AG04449 (cell line): ENCODE measurements around the gene CLBA1.

ENCODE experiments used
- CTCF ChIA-PET: fragments of 350-600 bp; formaldehyde crosslinking; extraction: SDS; loops from one replicate; lab custom pipeline; 2021; ENCODE audit warnings: antibody characterized with exemption; lab: Yijun Ruan, JAX
- POLR2A ChIA-PET: fragments of 400-600, 350-600 bp; formaldehyde crosslinking; extraction: SDS; loops from one replicate; lab custom pipeline; 2020; ENCODE audit warnings: antibody characterized with exemption, inconsistent platforms; lab: Yijun Ruan, JAX
- DNase-seq: peaks from one replicate; pipeline ENCODE4 v3.0.0-alpha.2; 2010; ENCODE audit warnings: low read depth, low spot score
- H3K4me3 ChIP-seq: 2 replicates; pipeline ENCODE4 v1.5.1; 2011; ENCODE audit warnings: low read depth, mild to moderate bottlenecking, control low read depth, low read length
- CTCF ChIP-seq: IDR thresholded peaks from one replicate; pipeline ENCODE4 v1.5.1; 2011; ENCODE audit warnings: mild to moderate bottlenecking, moderate library complexity, low read length, control low read depth, inconsistent platforms; ENCODE audit not compliant: insufficient read depth; ENCODE audit errors: missing control alignments

The CLBA1 gene

GRCh38 chr14:104956290-104956890, 29.2 kb upstream of the CLBA1 start:
- no peak for DNase-seq
- no peak for TF ChIP-seq CTCF
- ChIA-PET POLR2A (no interaction called here), CTCF (interaction anchor here (1.3 kb wide), 1 partner anchor 60 kb away, joined by 5 read pairs; no protein-coding TSS in a partner anchor)
- no peak overlapping the region for H3K4me3 ChIP-seq

GRCh38 chr14:104957146-104958113, 28.2 kb upstream of the CLBA1 start:
- H3K4me3 ChIP-seq, result no peak overlapping the region
- ChIA-PET CTCF (interaction anchor here (0.5 to 0.7 kb wide), 3 partner anchors 23 to 95 kb away, joined by 3 to 4 read pairs (median 3); no protein-coding TSS in a partner anchor), POLR2A (no interaction called here)
- no peak for TF ChIP-seq CTCF
- no peak for DNase-seq

GRCh38 chr14:104964546-104964945, 21.0 kb upstream of the CLBA1 start:
- CTCF ChIA-PET, result interaction anchor here (1.0 to 3.8 kb wide), 4 partner anchors 10 to 196 kb away, joined by 3 to 38 read pairs (median 20); no protein-coding TSS in a partner anchor
- POLR2A ChIA-PET, result no interaction called here
- TF ChIP-seq CTCF, result no peak

GRCh38 chr14:104965561-104966231, 19.9 kb upstream of the CLBA1 start:
- POLR2A ChIA-PET, result no interaction called here
- no peak overlapping the region for H3K4me3 ChIP-seq

More at GRCh38 chr14:104964546-104964945, 21.0 kb upstream of the CLBA1 start:
- no peak for DNase-seq
- no peak overlapping the region for H3K4me3 ChIP-seq

GRCh38 chr14:104966261-104966865, 19.2 kb upstream of the CLBA1 start:
- POLR2A ChIA-PET, result no interaction called here
- no peak for DNase-seq
- H3K4me3 ChIP-seq, result no peak overlapping the region
- CTCF ChIA-PET, result interaction anchor here (0.8 to 11.8 kb wide), 3 partner anchors 9 to 199 kb away, joined by 3 to 383 read pairs (median 4); no protein-coding TSS in a partner anchor
- no peak for TF ChIP-seq CTCF

More at GRCh38 chr14:104965561-104966231, 19.9 kb upstream of the CLBA1 start:
- no peak for TF ChIP-seq CTCF
- no peak for DNase-seq
- CTCF ChIA-PET, result interaction anchor here (0.5 to 11.8 kb wide), 6 partner anchors 9 to 197 kb away, joined by 3 to 383 read pairs (median 20); no protein-coding TSS in a partner anchor
